Liver (tissue), 3 donors: ENCODE results near the gene UBL3.

Experiments
- EGR1 ChIP-seq, 2 donors: IDR thresholded peaks; 2 replicates each; pipeline ENCODE4 v1.6.1; 2016 to 2018; ENCODE audit warnings: antibody characterized with exemption in 2 of 2, low read depth in 2 of 2
- JUND ChIP-seq, 2 donors: IDR thresholded peaks; 2 replicates each; pipeline ENCODE4 v1.6.1; 2016; ENCODE audit warnings: antibody characterized with exemption in 2 of 2
- RAD21 ChIP-seq, 2 donors: IDR thresholded peaks; 2 replicates each; pipeline ENCODE4 v1.6.1; 2016; ENCODE audit warnings: antibody characterized with exemption in 2 of 2, mild to moderate bottlenecking in 2 of 2
- REST ChIP-seq: IDR thresholded peaks from 2 replicates; pipeline ENCODE4 v1.6.1; 2016; ENCODE audit warnings: antibody characterized with exemption, mild to moderate bottlenecking
- RXRA ChIP-seq, 2 donors: IDR thresholded peaks; 2 replicates each; pipeline ENCODE4 v1.6.1; 2017 to 2018; ENCODE audit warnings: antibody characterized with exemption in 2 of 2, mild to moderate bottlenecking in 1 of 2
- YY1 ChIP-seq: IDR thresholded peaks from 2 replicates; pipeline ENCODE4 v1.6.1; 2016; ENCODE audit warnings: antibody characterized with exemption, mild to moderate bottlenecking
- TF ChIP-seq, protein P1 (sequence below): fragments of 150-350 bp; IDR thresholded peaks from 2 replicates; pipeline ENCODE4 v1.5.1; 2017; ENCODE audit warnings: improper control_type of control experiment, low read depth, low read length; ENCODE audit not compliant: missing input control
- TF ChIP-seq, protein P2 (sequence below): IDR thresholded peaks from 2 replicates; pipeline ENCODE4 v1.6.1; 2016; ENCODE audit warnings: antibody characterized with exemption
- donor health status: healthy.
- donor health status: healthy.

DNA sequence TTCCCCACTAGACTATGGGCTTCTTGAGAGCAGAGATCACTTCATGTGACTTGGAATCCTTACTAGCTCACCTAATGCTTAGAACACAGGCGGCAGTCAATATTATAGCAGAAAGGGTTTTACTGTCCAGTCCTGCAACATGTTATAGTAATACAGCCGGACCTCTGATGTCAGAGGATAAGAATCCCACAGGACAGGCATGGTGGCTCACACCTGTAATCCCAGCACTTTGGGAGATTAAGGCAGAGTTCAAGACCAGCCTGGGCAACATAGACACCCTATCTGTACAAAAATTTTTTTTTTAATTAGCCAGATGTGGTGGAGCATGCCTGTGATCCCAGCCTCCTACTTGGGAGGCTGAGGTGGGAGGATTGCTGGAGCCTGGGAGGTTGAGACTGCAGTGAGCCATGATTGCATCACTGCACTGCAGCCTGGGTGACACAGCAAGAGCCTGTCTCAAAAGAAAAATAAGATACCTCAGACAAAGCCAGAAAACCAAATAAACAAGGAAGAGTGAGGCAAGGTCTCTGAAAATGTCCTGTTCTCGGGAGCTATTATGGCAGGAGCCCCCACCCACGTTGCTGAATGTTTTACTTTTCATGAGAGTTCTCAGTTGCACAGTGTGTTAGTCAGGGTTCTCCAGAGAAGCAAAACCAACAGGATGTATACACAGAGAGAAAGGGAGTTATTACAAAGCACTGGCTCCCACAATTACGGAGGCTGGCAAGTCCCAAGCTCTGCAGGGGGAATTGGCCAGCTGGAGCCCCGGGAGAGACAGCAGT lies 100.8 kb downstream of the UBL3 start:
- TF ChIP-seq, protein P1, sequence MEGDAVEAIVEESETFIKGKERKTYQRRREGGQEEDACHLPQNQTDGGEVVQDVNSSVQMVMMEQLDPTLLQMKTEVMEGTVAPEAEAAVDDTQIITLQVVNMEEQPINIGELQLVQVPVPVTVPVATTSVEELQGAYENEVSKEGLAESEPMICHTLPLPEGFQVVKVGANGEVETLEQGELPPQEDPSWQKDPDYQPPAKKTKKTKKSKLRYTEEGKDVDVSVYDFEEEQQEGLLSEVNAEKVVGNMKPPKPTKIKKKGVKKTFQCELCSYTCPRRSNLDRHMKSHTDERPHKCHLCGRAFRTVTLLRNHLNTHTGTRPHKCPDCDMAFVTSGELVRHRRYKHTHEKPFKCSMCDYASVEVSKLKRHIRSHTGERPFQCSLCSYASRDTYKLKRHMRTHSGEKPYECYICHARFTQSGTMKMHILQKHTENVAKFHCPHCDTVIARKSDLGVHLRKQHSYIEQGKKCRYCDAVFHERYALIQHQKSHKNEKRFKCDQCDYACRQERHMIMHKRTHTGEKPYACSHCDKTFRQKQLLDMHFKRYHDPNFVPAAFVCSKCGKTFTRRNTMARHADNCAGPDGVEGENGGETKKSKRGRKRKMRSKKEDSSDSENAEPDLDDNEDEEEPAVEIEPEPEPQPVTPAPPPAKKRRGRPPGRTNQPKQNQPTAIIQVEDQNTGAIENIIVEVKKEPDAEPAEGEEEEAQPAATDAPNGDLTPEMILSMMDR: no peak
- TF ChIP-seq YY1: no peak
- no peak for TF ChIP-seq REST
- TF ChIP-seq, protein P2, sequence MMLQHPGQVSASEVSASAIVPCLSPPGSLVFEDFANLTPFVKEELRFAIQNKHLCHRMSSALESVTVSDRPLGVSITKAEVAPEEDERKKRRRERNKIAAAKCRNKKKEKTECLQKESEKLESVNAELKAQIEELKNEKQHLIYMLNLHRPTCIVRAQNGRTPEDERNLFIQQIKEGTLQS: no peak
- TF ChIP-seq JUND (IDR thresholded peaks at IDR 0.05): no peak
- TF ChIP-seq EGR1 (IDR thresholded peaks at IDR 0.05; ENCODE audit: low read depth in 2 of 2): no peak
- no peak for TF ChIP-seq RXRA (IDR thresholded peaks at IDR 0.05)
- no peak for TF ChIP-seq RAD21 (IDR thresholded peaks at IDR 0.05)
